ENCODE results near the gene MAN1C1.
"Not testable (repeated sequence)": the region's sequence is repeated elsewhere in the genome, so short reads cannot be mapped to it uniquely, and the experiment has no call there.

Gene MAN1C1

DNA sequence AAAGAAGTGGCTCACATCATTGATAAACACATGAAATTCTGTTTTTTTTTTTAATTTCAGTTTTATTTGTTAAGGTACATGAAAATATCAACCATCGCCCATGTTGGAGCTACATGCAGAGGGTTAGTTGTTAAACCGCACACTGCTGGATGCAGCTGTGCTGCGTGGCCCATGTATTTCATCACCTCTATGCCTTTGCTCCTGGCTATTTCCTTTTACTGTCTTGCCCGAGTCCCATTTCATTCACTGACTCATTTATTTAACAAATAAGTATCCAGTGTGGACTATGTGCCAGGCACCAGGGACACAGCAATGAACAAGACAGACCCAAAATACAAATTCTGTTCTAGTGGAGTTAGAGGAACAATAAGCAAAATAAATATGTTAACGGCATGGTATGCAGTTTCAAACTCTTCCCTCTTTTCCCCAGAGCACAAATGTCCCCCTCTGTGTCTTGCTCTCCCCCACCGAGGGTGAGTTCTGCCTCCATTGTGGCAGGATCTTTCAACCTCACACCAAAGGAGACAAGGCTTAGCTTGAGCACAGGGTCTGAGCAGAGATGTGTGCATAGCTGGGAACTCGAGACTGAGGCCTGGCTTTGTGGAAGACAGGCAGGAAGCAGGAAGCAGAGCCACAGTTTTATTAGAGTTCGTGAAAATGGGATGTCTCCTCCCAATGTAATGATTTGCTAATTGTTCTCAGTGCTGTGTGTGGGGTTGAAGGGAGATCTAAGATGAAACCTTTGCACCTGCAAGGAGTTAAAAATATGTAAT lies 44.6 kb downstream of the MAN1C1 start:
- Histone ChIP-seq H3K4me1 (ENCODE audit: low read length) (no peaks in the 10 kb centered on the region), H3K4me2 (ENCODE audit: low read length) (no peak overlapping the region), H3K36me3 (replicated peaks; ENCODE audit: low read depth, low read length) (no peaks in the 10 kb centered on the region), H3K27me3 (ENCODE audit: low read depth, low read length) (no peaks in the 10 kb centered on the region), H3K9me3 (ENCODE audit: insufficient read depth, low read length) (no peaks in the 10 kb centered on the region), H3K4me3 (ENCODE audit: low read length) (no peak overlapping the region), H3K27ac (ENCODE audit: low read length) (no peak overlapping the region), H3K79me2 (ENCODE audit: low read length) (no peaks in the 10 kb centered on the region), H2AFZ (ENCODE audit: low read depth, low read length) (no peak overlapping the region), H3K9ac (ENCODE audit: low read length) (no peak overlapping the region), H4K20me1 (ENCODE audit: insufficient read depth, low read length) (no peaks in the 10 kb centered on the region)
- TF ChIP-seq, protein P1, sequence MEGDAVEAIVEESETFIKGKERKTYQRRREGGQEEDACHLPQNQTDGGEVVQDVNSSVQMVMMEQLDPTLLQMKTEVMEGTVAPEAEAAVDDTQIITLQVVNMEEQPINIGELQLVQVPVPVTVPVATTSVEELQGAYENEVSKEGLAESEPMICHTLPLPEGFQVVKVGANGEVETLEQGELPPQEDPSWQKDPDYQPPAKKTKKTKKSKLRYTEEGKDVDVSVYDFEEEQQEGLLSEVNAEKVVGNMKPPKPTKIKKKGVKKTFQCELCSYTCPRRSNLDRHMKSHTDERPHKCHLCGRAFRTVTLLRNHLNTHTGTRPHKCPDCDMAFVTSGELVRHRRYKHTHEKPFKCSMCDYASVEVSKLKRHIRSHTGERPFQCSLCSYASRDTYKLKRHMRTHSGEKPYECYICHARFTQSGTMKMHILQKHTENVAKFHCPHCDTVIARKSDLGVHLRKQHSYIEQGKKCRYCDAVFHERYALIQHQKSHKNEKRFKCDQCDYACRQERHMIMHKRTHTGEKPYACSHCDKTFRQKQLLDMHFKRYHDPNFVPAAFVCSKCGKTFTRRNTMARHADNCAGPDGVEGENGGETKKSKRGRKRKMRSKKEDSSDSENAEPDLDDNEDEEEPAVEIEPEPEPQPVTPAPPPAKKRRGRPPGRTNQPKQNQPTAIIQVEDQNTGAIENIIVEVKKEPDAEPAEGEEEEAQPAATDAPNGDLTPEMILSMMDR (IDR thresholded peaks at IDR 0.05; ENCODE audit: low read depth, low read length) = no peak
- TF ChIP-seq EZH2phosphoT487 (IDR thresholded peaks at IDR 0.05; ENCODE audit: low read depth) = no peak

DNA sequence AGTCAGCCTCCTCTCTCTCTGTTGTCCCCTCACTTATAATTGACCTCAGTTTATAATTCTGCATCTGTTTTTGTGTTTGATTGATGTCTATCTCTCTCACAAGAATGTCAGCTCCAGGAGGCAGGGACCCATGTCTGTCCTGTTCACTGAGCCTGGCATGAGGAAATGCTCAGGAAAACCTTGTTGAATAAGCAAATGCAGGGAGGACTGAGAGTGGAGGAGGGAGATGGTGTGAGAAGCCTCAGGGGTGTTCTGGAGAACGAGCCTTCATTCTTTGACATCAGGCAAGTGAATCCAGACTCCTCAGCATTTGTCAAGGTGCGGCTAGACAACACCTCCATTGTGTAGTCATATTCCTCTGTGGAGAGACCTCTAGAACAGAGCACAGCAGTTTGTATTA lies 45.5 kb downstream of the MAN1C1 start:
- no peak overlapping the region for H3K27ac ChIP-seq (ENCODE audit: low read length)
- no peaks in the 10 kb centered on the region for H4K20me1 ChIP-seq (ENCODE audit: insufficient read depth, low read length)
- H3K4me1 ChIP-seq (ENCODE audit: low read length) = no peaks in the 10 kb centered on the region
- TF ChIP-seq, protein P1 (IDR thresholded peaks at IDR 0.05; ENCODE audit: low read depth, low read length) = no peak
- no peak for TF ChIP-seq EZH2phosphoT487 (IDR thresholded peaks at IDR 0.05; ENCODE audit: low read depth)
- no peaks in the 10 kb centered on the region for H3K9me3 ChIP-seq (ENCODE audit: insufficient read depth, low read length)
- no peak overlapping the region for H3K9ac ChIP-seq (ENCODE audit: low read length)
- H3K36me3 ChIP-seq (replicated peaks; ENCODE audit: low read depth, low read length) = no peaks in the 10 kb centered on the region
- no peaks in the 10 kb centered on the region for H3K79me2 ChIP-seq (ENCODE audit: low read length)
- no peak overlapping the region for H2AFZ ChIP-seq (ENCODE audit: low read depth, low read length)
- no peaks in the 10 kb centered on the region for H3K27me3 ChIP-seq (ENCODE audit: low read depth, low read length)
- H3K4me2 ChIP-seq (ENCODE audit: low read length) = no peak overlapping the region
- no peak overlapping the region for H3K4me3 ChIP-seq (ENCODE audit: low read length)

- H3K9ac ChIP-seq (ENCODE audit: low read length); H3K4me3 ChIP-seq (ENCODE audit: low read length); H2AFZ ChIP-seq (ENCODE audit: low read depth, low read length); H3K27ac ChIP-seq (ENCODE audit: low read length); H3K4me1 ChIP-seq (ENCODE audit: low read length); H4K20me1 ChIP-seq (ENCODE audit: insufficient read depth, low read length); H3K9me3 ChIP-seq (ENCODE audit: insufficient read depth, low read length); H3K27me3 ChIP-seq (ENCODE audit: low read depth, low read length); H3K79me2 ChIP-seq (ENCODE audit: low read length); H3K36me3 ChIP-seq (replicated peaks; ENCODE audit: low read depth, low read length); H3K4me2 ChIP-seq (ENCODE audit: low read length): not testable (repeated sequence)
Measured at GRCh38 chr1:25662959-25663358, 46.4 kb downstream of the MAN1C1 start.

DNA sequence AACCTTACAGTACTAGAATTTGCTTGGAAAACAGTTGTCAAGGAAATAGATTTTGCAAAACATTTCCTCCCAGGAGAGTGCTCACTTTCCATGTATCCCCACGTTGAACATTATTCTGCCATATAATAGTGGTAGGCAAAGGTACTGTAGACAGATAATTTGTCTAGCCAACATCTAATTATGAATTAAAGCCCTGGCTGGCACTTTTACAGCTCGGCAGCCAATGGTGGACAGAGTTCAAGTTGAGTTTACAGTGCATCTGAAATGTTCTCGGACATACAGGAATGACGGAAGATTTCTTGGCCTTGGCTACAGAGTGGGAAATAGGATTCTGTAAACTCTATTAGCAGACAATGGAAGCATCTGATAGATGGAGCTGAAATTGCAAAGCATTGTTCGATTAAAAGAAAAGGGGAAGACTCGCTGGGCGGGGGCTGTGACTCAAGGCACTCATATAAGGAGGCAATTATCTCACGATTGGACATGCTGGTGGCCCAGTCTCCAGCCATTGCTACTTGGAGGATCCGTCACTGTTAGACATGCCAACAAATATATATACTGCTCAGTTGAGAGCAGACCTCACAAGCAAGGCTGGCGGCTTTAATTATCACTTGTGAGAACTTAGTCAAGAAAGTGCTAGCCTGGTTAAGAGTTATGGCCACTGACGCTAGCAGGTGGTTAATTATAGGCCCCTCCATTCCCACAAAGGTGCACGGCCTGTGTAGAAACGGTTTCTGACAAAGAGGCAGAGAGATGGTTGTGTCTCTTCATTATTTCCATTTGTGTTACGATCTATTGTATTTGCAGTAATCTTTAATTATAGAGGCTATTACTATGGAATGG lies 48.0 kb downstream of the MAN1C1 start:
- H3K9me3 ChIP-seq (ENCODE audit: insufficient read depth, low read length) = no peaks in the 10 kb centered on the region
- H3K4me1 ChIP-seq (ENCODE audit: low read length) = no peaks in the 10 kb centered on the region
- TF ChIP-seq EZH2phosphoT487 (IDR thresholded peaks at IDR 0.05; ENCODE audit: low read depth) = no peak
- TF ChIP-seq, protein P1 (IDR thresholded peaks at IDR 0.05; ENCODE audit: low read depth, low read length) = no peak
- no peaks in the 10 kb centered on the region for H4K20me1 ChIP-seq (ENCODE audit: insufficient read depth, low read length)
- H3K36me3 ChIP-seq (replicated peaks; ENCODE audit: low read depth, low read length) = no peaks in the 10 kb centered on the region
- H3K79me2 ChIP-seq (ENCODE audit: low read length) = no peaks in the 10 kb centered on the region
- H3K27me3 ChIP-seq (ENCODE audit: low read depth, low read length) = no peaks in the 10 kb centered on the region
- no peak overlapping the region for H3K27ac ChIP-seq (ENCODE audit: low read length)
- no peak overlapping the region for H3K9ac ChIP-seq (ENCODE audit: low read length)
- H3K4me3 ChIP-seq (ENCODE audit: low read length) = no peak overlapping the region
- H3K4me2 ChIP-seq (ENCODE audit: low read length) = no peak overlapping the region
- no peak overlapping the region for H2AFZ ChIP-seq (ENCODE audit: low read depth, low read length)

All from OCI-LY3 (cell line).